ENCODE results near the gene RAPGEF2. TPM values are rescaled to one million over a fixed set of nuclear protein-coding genes. Genes with fewer than 3 reads are reported as not detected.

RAPGEF2 gene
- total RNA-seq, 1 experiment from 2014 or later = 37.1 TPM

DNA sequence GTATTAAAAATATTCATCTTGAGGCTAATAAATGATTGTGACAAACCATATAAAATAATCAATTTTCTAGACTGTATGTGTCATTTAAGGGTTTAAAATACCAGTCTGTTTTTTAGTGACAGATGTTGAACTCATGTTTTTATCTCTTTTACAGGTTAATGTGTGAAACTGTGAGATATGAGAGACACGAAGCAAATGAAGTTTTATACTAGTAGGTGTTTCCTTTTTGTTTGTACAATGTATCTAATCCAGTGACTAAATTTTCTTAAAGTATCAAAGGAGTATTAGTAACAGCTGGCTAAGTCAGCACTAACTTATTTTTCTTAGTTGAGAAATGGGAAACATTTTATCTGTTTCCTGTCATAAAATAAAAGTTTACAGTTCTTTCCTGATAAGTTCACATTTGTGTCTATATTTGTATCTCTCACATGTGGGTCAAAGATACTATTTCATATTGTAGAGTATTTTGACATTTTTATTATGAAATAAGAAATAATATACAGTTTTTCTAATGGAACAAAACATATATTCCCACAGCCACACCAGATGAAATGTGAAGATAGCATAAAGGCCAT is 90.3 kb downstream of the RAPGEF2 start:
- Histone ChIP-seq H2BK5ac (ENCODE audit: insufficient read length, low read length) (no peak overlapping the region), H3K56ac (ENCODE audit: insufficient read length, low read depth, low read length) (no peak overlapping the region), H4K91ac (ENCODE audit: insufficient read length, low read depth, low read length) (no peak overlapping the region), H3K27me3 (ENCODE audit: insufficient read depth, low read length) (no peaks in the 10 kb centered on the region), H3K79me1 (ENCODE audit: insufficient read depth, low read depth, low read length, poor library complexity, severe bottlenecking) (no peaks in the 10 kb centered on the region), H3K4me1 (ENCODE audit: insufficient read depth, low read length) (peaks cover 3% of the 10 kb centered on the region), H4K5ac (ENCODE audit: insufficient read length, low read depth, low read length) (no peak overlapping the region), H3K18ac (ENCODE audit: insufficient read length, low read depth, low read length) (no peak overlapping the region), H2BK120ac (ENCODE audit: low read depth, low read length, poor library complexity, severe bottlenecking) (no peak overlapping the region), H3K23ac (ENCODE audit: insufficient read length, low read depth, low read length) (no peak overlapping the region), H2BK15ac (ENCODE audit: low read depth, low read length) (no peak overlapping the region), H3K23me2 (ENCODE audit: insufficient read length, low read depth, low read length, poor library complexity, severe bottlenecking) (no peaks in the 10 kb centered on the region), H3K79me2 (ENCODE audit: insufficient read depth, low read length) (no peaks in the 10 kb centered on the region), H2BK12ac (ENCODE audit: insufficient read length, low read depth, low read length) (no peak overlapping the region), H4K20me1 (ENCODE audit: control insufficient read depth, insufficient read depth, insufficient read length) (no peaks in the 10 kb centered on the region), H4K8ac (replicated peaks; ENCODE audit: insufficient read length, low read depth, low read length) (no peak overlapping the region), H3K9ac (ENCODE audit: extremely low read depth, insufficient read length, low read length) (no peak overlapping the region), H2BK20ac (ENCODE audit: low read depth, low read length, poor library complexity, severe bottlenecking) (no peak overlapping the region), H3K27ac (ENCODE audit: insufficient read length, low read depth, low read length) (no peak overlapping the region), H3T11ph (ENCODE audit: low read length) (no peak overlapping the region), H2AFZ (ENCODE audit: low read length) (no peak overlapping the region), H3K4ac (ENCODE audit: low read depth, low read length) (no peak overlapping the region), H3K14ac (ENCODE audit: insufficient read depth, low read length) (no peak overlapping the region), H2AK5ac (ENCODE audit: insufficient read length, low read length) (no peak overlapping the region), H3K4me2 (ENCODE audit: insufficient read depth, insufficient read length, low read length) (no peak overlapping the region), H3K9me3 (ENCODE audit: control insufficient read depth, low read depth, low read length) (no peaks in the 10 kb centered on the region)
- Mint-ChIP-seq H3K27ac (no peak overlapping the region), H3K27me3 (ENCODE audit: low read depth) (no peaks in the 10 kb centered on the region), H3K4me3 (no peak overlapping the region), H3K4me1 (peaks cover 10 to 12% of the 10 kb centered on the region in 2 experiments), H3K9me3 (no peaks in the 10 kb centered on the region), H3K36me3 (ENCODE audit: insufficient read depth in 1 of 3, low read depth in 3 of 3) (no peaks in the 10 kb centered on the region; a peak in 2 of 7 replicates)
- WGBS (ENCODE audit: extremely low coverage, insufficient read length, low lambda C conversion rate) = no CpG with 5 or more reads among the region's 1 CpG
- DNase-seq = no peak
- TF ChIP-seq, protein P1, sequence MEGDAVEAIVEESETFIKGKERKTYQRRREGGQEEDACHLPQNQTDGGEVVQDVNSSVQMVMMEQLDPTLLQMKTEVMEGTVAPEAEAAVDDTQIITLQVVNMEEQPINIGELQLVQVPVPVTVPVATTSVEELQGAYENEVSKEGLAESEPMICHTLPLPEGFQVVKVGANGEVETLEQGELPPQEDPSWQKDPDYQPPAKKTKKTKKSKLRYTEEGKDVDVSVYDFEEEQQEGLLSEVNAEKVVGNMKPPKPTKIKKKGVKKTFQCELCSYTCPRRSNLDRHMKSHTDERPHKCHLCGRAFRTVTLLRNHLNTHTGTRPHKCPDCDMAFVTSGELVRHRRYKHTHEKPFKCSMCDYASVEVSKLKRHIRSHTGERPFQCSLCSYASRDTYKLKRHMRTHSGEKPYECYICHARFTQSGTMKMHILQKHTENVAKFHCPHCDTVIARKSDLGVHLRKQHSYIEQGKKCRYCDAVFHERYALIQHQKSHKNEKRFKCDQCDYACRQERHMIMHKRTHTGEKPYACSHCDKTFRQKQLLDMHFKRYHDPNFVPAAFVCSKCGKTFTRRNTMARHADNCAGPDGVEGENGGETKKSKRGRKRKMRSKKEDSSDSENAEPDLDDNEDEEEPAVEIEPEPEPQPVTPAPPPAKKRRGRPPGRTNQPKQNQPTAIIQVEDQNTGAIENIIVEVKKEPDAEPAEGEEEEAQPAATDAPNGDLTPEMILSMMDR (conservative IDR thresholded peaks at IDR 0.05) = no peak
